Neural progenitor cell (in vitro differentiated cells): ENCODE data around the gene FRY. TPM values are rescaled to one million over a fixed set of nuclear protein-coding genes. Genes with fewer than 3 reads are reported as not detected.

Experiments used
- DNase-seq: peaks from one replicate; pipeline ENCODE4 v3.0.0-alpha.2; 2016; ENCODE audit warnings: low spot score
- H2AFZ ChIP-seq: fragments of 200-600 bp; sonication (generic); replicated peaks from 2 replicates; pipeline ENCODE4 v1.6.1; 2016; ENCODE audit warnings: antibody characterized with exemption
- H3F3A ChIP-seq: fragments of 200-600 bp; sonication (generic); 2 replicates; pipeline ENCODE4 v1.6.1; 2016; ENCODE audit warnings: antibody characterized with exemption, low read depth
- H3K27ac ChIP-seq: fragments of 200-600 bp; sonication (generic); 2 replicates; pipeline ENCODE4 v1.5.1; 2016; ENCODE audit warnings: mild to moderate bottlenecking
- H3K27me3 ChIP-seq: fragments of 200-600 bp; sonication (generic); 2 replicates; pipeline ENCODE4 v1.6.1; 2016; ENCODE audit warnings: mild to moderate bottlenecking, moderate library complexity
- H3K36me3 ChIP-seq: fragments of 200-600 bp; sonication (generic); 2 replicates; pipeline ENCODE4 v1.5.1; 2016
- H3K4me1 ChIP-seq: fragments of 200-600 bp; sonication (generic); 2 replicates; pipeline ENCODE4 v1.6.1; 2016; ENCODE audit warnings: mixed run types
- H3K4me2 ChIP-seq: fragments of 200-600 bp; sonication (generic); 2 replicates; pipeline ENCODE4 v1.6.1; 2016
- H3K4me3 ChIP-seq: fragments of 200-600 bp; sonication (generic); 2 replicates; pipeline ENCODE4 v1.5.1; 2016
- H3K79me2 ChIP-seq: fragments of 200-600 bp; sonication (generic); 2 replicates; pipeline ENCODE4 v1.6.1; 2016; ENCODE audit warnings: low read depth
- H3K9ac ChIP-seq: fragments of 200-600 bp; sonication (generic); 2 replicates; pipeline ENCODE4 v1.6.1; 2016
- H3K9me3 ChIP-seq: fragments of 200-600 bp; sonication (generic); 2 replicates; pipeline ENCODE4 v1.5.1; 2016; ENCODE audit warnings: low read depth
- H4K20me1 ChIP-seq: fragments of 200-600 bp; sonication (generic); 2 replicates; pipeline ENCODE4 v1.6.1; 2016; ENCODE audit warnings: low read depth
- H3K27ac Mint-ChIP-seq: 3 replicates; pipeline ENCODE4 v1.8.0; 2021; ENCODE audit warnings: mixed read lengths
- H3K27me3 Mint-ChIP-seq: 2 replicates; pipeline ENCODE4 v1.8.0; 2022; ENCODE audit warnings: low read depth, mild to moderate bottlenecking, inconsistent platforms, moderate library complexity, mixed read lengths; ENCODE audit not compliant: insufficient read depth
- H3K36me3 Mint-ChIP-seq: 3 replicates; pipeline ENCODE4 v1.8.0; 2021; ENCODE audit warnings: mixed read lengths
- H3K4me1 Mint-ChIP-seq: 3 replicates; pipeline ENCODE4 v1.8.0; 2021; ENCODE audit warnings: mixed read lengths
- H3K4me3 Mint-ChIP-seq: 3 replicates; pipeline ENCODE4 v1.8.0; 2021; ENCODE audit warnings: mild to moderate bottlenecking, moderate library complexity, mixed read lengths
- H3K9me3 Mint-ChIP-seq: 3 replicates; pipeline ENCODE4 v1.8.0; 2020; ENCODE audit warnings: mixed read lengths
- EZH2 ChIP-seq: fragments of 200-600 bp; sonication (generic); IDR thresholded peaks from 2 replicates; pipeline ENCODE4 v1.6.1; 2017; ENCODE audit warnings: antibody characterized with exemption, mild to moderate bottlenecking, moderate library complexity
- EZH2phosphoT487 ChIP-seq: fragments of 200-600 bp; sonication (generic); IDR thresholded peaks from 2 replicates; pipeline ENCODE4 v1.6.1; 2017; ENCODE audit warnings: antibody characterized with exemption
- total RNA-seq: library from RNA; depleted of rRNA; stranded (reverse); fragments of >200 nt; gene quantifications from 2 replicates; pipeline ENCODE4 v1.2.3, GENCODE V29; 2015; ENCODE audit warnings: low replicate concordance
- TF ChIP-seq, protein P1 (sequence below): fragments of 200-600 bp; sonication (generic); IDR thresholded peaks from 2 replicates; pipeline ENCODE4 v1.5.1; 2017; ENCODE audit warnings: antibody characterized with exemption, mild to moderate bottlenecking

The FRY gene
- total RNA-seq, 1 donor from 2014 or later = 12.6 TPM

- no peaks in the 10 kb centered on the region for H3K9me3 Mint-ChIP-seq
- no peaks in the 10 kb centered on the region for H3K79me2 ChIP-seq
- H3K4me3 ChIP-seq = no peak overlapping the region
- TF ChIP-seq, protein P1, sequence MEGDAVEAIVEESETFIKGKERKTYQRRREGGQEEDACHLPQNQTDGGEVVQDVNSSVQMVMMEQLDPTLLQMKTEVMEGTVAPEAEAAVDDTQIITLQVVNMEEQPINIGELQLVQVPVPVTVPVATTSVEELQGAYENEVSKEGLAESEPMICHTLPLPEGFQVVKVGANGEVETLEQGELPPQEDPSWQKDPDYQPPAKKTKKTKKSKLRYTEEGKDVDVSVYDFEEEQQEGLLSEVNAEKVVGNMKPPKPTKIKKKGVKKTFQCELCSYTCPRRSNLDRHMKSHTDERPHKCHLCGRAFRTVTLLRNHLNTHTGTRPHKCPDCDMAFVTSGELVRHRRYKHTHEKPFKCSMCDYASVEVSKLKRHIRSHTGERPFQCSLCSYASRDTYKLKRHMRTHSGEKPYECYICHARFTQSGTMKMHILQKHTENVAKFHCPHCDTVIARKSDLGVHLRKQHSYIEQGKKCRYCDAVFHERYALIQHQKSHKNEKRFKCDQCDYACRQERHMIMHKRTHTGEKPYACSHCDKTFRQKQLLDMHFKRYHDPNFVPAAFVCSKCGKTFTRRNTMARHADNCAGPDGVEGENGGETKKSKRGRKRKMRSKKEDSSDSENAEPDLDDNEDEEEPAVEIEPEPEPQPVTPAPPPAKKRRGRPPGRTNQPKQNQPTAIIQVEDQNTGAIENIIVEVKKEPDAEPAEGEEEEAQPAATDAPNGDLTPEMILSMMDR = no peak
- no peak for TF ChIP-seq EZH2phosphoT487
- no peak for TF ChIP-seq EZH2
- H3K36me3 ChIP-seq = no peaks in the 10 kb centered on the region
- H3K4me1 ChIP-seq = peaks cover 10% of the 10 kb centered on the region
- H3K9ac ChIP-seq = no peak overlapping the region
- no peaks in the 10 kb centered on the region for H3K36me3 Mint-ChIP-seq
- H3K4me2 ChIP-seq = no peak overlapping the region
- no peaks in the 10 kb centered on the region for H3F3A ChIP-seq
- no peaks in the 10 kb centered on the region for H4K20me1 ChIP-seq
- H3K27me3 Mint-ChIP-seq = peaks cover 2% of the 10 kb centered on the region
- no peaks in the 10 kb centered on the region for H3K27me3 ChIP-seq
- H2AFZ ChIP-seq = no peak overlapping the region
- no peak overlapping the region for H3K27ac Mint-ChIP-seq
- H3K9me3 ChIP-seq = no peaks in the 10 kb centered on the region
- no peak overlapping the region for H3K4me3 Mint-ChIP-seq
- no peak overlapping the region for H3K27ac ChIP-seq
- peaks cover 15% of the 10 kb centered on the region for H3K4me1 Mint-ChIP-seq
- DNase-seq = no peak
Measured at GRCh38 chr13:32208860-32209259, 177.3 kb downstream of the FRY start.

DNA sequence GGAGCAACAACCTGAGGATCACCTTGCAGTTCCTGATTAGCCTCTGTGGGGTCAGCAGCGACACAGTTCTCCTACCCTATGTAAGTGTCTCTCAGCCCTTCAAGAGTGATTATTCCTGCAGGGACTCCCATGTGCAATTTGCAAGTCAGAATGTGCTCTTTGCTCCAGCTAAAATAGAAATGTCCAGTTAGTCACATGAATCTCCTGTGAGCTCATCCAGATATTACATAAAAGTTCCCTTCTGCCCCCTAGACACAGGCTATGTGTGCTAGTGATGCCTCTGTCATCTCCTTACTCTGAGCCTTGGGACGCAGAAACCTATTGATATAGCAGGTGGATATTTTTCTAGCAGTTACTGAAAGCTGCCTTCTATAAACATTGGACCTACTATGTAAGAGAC lies 178.1 kb downstream of the FRY start:
- no peak overlapping the region for H3K9ac ChIP-seq
- no peak overlapping the region for H3K4me2 ChIP-seq
- H2AFZ ChIP-seq = no peak overlapping the region
- Mint-ChIP-seq H3K4me1 (peaks cover 15% of the 10 kb centered on the region), H3K27ac (no peak overlapping the region), H3K4me3 (no peak overlapping the region), H3K36me3 (no peaks in the 10 kb centered on the region), H3K27me3 (peaks cover 2% of the 10 kb centered on the region), H3K9me3 (no peaks in the 10 kb centered on the region)
- TF ChIP-seq, protein P1 = no peak
- TF ChIP-seq EZH2phosphoT487 (no peak), EZH2 (no peak)
- H3K4me3 ChIP-seq = no peak overlapping the region
- no peaks in the 10 kb centered on the region for H3F3A ChIP-seq
- no peaks in the 10 kb centered on the region for H3K27me3 ChIP-seq
- H4K20me1 ChIP-seq = no peaks in the 10 kb centered on the region
- H3K79me2 ChIP-seq = no peaks in the 10 kb centered on the region
- DNase-seq = no peak
- no peaks in the 10 kb centered on the region for H3K36me3 ChIP-seq
- no peaks in the 10 kb centered on the region for H3K9me3 ChIP-seq
- H3K27ac ChIP-seq = no peak overlapping the region
- H3K4me1 ChIP-seq = peaks cover 10% of the 10 kb centered on the region

GRCh38 chr13:32210101-32210500 lies 178.5 kb downstream of the FRY start:
- Histone ChIP-seq H3K27me3 (no peaks in the 10 kb centered on the region), H3K9me3 (no peaks in the 10 kb centered on the region), H3F3A (no peaks in the 10 kb centered on the region), H3K27ac (no peak overlapping the region), H4K20me1 (no peaks in the 10 kb centered on the region), H3K36me3 (no peaks in the 10 kb centered on the region), H3K79me2 (no peaks in the 10 kb centered on the region), H3K4me1 (peaks cover 10% of the 10 kb centered on the region), H3K9ac (no peak overlapping the region), H2AFZ (no peak overlapping the region), H3K4me2 (no peak overlapping the region), H3K4me3 (no peak overlapping the region)
- Mint-ChIP-seq H3K27ac (no peak overlapping the region), H3K4me1 (peaks cover 15% of the 10 kb centered on the region), H3K9me3 (no peaks in the 10 kb centered on the region), H3K4me3 (no peak overlapping the region), H3K27me3 (peaks cover 2% of the 10 kb centered on the region), H3K36me3 (no peaks in the 10 kb centered on the region)
- TF ChIP-seq EZH2phosphoT487 (no peak), EZH2 (no peak)
- TF ChIP-seq, protein P1 = no peak
- DNase-seq = no peak
